Measurements from ENCODE around the gene FCRLB.
"Not testable (repeated sequence)": the region's sequence is repeated elsewhere in the genome, so short reads cannot be mapped to it uniquely, and the experiment has no call there.

Gene FCRLB

GRCh38 chr1:161720956-161721737 lies at the start of gene FCRLB:
FCRLB (plus strand) TSS chr1:161721544; CDS start chr1:161722673, 1,129 bp downstream.
- DNase-seq, result no peak

DNA sequence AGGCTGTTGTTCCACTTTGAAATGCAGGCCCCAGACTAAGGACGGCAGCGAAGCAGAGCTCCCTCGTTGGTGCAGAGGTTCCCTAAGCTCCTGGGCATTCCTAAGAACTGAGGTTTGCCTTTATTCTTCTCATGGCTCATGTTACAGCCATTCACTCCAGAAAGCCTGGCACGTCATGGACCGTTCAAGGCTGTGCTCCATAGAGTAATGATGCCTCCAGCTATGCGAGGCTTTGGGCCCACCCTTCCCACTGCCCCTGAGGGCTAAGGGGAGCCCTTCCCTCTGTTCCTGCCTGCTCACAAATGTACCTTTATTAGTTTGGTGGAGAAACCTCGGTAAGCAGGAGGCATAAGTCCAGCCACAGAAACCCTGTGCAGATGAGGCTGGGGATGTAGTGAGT lies 47.9 kb upstream of the FCRLB start:
- DNase-seq, result not testable (repeated sequence)

GRCh38 chr1:161674447-161674846 lies 46.9 kb upstream of the FCRLB start:
- not testable (repeated sequence) for DNase-seq

GRCh38 chr1:161674908-161675307 lies 46.4 kb upstream of the FCRLB start:
- DNase-seq, result not testable (repeated sequence)

DNA sequence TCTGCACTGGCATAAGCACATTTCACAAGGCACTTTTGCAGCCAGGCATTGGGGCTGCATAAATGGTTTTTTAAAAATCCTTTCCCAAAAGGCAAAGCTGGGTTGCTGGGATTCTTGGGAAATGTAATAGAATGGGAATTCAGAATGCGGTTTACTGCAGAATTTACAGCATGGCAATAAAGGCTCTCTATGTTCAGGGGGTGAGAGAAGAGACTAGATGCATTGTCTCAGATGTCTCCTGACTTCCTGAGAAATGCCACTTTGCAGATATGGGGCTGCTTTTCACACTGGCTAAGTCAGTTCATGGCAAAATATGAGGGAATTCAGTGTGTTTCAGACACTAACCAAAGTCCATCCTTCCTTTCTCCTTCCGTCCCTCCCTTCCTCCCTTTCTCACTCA lies 44.9 kb upstream of the FCRLB start:
- no peak for DNase-seq

- no peak for DNase-seq
Observed at GRCh38 chr1:161676958-161677689, 44.2 kb upstream of the FCRLB start.

GRCh38 chr1:161678500-161678899 lies 42.8 kb upstream of the FCRLB start:
- DNase-seq, result no peak

GRCh38 chr1:161681879-161682278 lies 39.5 kb upstream of the FCRLB start:
- DNase-seq, result no peak

- DNase-seq, result no peak
Observed at GRCh38 chr1:161688946-161689345, 32.4 kb upstream of the FCRLB start.

GRCh38 chr1:161691846-161692245 lies 29.5 kb upstream of the FCRLB start:
- no peak for DNase-seq

GRCh38 chr1:161693020-161693712 lies 28.2 kb upstream of the FCRLB start:
- DNase-seq, result not testable (repeated sequence)

DNA sequence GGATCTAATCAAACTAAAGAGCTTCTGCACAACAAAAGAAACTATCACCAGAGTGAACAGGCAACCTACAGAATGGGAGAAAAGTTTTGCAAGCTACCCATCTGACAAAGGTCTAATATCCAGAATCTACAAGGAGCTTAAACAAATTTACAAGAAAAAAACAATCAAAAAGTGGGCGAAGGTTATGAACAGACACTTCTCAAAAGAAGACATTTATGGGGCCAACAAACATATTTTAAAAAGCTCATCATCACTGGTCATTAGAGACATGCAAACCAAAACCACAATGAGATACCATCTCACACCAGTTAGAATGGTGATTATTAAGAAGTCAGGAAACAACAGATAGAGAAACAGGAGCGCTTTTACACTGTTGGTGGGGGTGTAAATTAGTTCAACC lies 23.0 kb upstream of the FCRLB start:
- not testable (repeated sequence) for DNase-seq

DNA sequence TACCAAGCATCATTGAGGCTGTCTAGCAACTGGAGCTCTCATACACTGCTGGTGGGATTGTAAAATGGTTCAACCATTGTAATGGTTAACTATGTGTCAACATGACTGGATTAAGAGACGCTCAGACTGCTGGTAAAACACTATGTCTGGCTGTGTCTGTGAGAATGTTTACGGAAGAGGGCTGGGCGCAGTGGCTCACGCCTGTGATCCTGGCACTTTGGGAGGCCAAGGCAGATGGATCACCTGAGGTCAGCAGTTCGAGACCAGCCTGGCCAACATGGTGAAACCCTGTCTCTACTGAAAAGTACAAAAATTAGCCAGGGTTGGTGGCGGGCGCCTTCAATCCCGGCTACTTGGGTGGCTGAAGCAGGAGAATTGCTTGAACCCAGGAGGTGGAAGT lies 19.1 kb upstream of the FCRLB start:
- no peak for DNase-seq

GRCh38 chr1:161705537-161705936 lies 15.8 kb upstream of the FCRLB start:
- no peak for DNase-seq

DNA sequence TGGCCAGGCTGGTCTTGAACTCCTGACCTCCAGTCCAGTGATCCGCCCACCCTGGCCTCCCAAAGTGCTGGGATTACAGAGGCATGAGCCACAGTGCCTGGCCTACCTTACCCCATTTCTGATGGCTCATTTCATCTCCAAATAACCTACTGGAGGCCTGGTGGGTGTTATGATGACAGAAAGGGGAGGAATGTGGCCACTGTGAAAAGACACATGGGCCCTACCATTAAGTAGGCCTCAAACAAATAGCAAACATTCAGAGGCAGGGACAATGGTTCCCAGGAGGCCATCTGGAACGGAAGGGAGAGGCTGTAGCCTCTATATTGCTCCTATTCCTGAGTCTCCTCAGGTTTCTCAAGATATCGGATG lies 15.2 kb upstream of the FCRLB start:
- DNase-seq, result no peak

DNA sequence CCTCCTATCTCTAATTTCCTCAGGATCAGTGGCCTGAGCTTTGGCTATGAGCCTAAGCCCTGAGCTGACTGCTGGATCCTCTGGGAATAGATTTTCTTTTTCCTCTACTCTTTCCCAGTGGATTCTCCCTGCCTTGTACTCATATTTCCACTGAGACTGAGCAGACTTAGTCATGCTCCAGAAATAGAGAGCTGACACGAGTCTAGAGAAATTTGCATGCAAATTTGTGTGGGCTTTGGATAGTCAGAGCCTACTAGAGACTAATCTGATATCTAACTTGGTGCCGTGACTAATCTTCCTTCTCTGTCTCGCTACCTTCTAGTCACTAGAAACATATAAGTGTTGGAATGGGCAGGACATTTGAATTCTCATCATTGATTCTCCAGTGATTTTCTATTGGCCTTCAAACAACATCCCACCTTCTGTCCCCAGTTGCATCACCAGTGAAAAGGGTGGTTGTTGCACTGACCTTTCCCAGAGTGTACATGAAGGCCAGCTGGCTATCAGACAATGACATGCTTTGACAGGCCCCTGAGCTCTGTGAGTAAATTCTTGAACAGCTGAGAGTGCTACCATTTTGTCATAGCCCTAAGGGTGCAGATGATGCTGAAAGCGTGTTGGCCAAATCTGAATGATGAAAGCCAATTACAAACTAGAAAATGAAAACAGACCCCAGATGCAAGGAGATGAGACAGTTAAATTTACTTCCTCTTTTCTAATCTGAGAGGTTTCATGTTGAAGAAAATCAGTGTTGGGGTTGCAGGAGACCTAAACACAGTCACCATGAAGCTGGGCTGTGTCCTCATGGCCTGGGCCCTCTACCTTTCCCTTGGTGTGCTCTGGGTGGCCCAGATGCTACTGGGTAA lies 14.6 kb upstream of the FCRLB start, which contains the start of gene FCRLA:
Gene FCRLA, plus strand, starts transcription at position 748 of the 866 bp plus-strand sequence. Its CDS starts 36 bp downstream, at position 784.
- DNase-seq, result no peak

DNA sequence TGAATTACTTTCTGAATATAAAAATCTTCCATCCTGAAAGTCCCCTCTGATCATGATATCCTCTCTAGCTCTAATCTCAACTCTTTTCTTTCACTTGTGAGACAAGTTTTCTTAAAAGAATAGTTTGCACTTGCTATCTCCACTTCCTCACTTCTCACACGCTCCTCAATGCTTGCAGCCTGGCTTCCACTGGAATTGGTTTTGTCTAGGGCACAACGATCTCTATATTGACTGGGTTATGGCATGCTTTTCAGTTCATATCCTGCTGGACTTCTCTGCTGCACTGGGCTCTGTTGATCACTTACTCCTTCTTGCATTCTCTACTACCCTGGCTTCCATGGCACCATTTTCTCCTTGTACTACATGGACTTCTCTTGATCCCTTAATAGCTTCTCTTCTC lies 13.8 kb upstream of the FCRLB start:
- DNase-seq, result no peak

DNA sequence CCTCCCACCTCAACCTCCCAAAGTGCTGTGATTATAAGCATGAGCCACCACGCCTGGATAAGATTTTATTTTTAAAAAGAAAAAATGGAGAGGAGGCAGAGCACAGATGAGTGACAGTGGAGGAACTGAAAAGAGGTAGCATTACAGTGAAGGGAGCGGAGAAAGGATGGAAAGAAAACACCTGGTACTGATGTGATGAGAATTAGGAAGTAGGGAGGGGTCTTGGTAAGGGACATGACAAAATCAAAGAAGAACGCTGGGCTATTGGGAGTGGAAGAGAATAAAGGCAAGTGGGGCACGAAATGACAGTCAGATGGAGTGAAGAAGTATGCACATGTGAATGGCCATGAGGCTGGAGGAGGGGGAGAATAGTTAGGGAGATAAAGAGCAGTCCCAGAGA lies 12.0 kb upstream of the FCRLB start:
- DNase-seq, result no peak

GRCh38 chr1:161710560-161710959 lies 10.8 kb upstream of the FCRLB start:
- no peak for DNase-seq

GRCh38 chr1:161718559-161719324 lies 2.6 kb upstream of the FCRLB start:
- no peak for DNase-seq

GRCh38 chr1:161719325-161719611 lies 2.1 kb upstream of the FCRLB start:
- no peak for DNase-seq

- no peak for DNase-seq
Observed at GRCh38 chr1:161720422-161720821, 922 bp upstream of the FCRLB start.
